Measurements from ENCODE around the gene RIF1.

GRCh38 chr2:151423760-151424159 is 14.1 kb downstream of the RIF1 start:
- TF ChIP-seq CTCF (IDR thresholded peaks at IDR 0.05; ENCODE audit: low read depth, low read length) (no peak), POLR2A (IDR thresholded peaks at IDR 0.05; ENCODE audit: extremely low read depth, insufficient read length) (no peak), MYC (IDR thresholded peaks at IDR 0.05; ENCODE audit: low read depth, low read length) (no peak)
